Amygdala (tissue), 56 donors: Measurements from ENCODE around the gene EPHA5.

Experiments
- DNase-seq, 56 donors: peaks; one replicate each; lab custom pipeline; 2025; lab: John Stamatoyannopoulos, UW

EPHA5 gene

DNA sequence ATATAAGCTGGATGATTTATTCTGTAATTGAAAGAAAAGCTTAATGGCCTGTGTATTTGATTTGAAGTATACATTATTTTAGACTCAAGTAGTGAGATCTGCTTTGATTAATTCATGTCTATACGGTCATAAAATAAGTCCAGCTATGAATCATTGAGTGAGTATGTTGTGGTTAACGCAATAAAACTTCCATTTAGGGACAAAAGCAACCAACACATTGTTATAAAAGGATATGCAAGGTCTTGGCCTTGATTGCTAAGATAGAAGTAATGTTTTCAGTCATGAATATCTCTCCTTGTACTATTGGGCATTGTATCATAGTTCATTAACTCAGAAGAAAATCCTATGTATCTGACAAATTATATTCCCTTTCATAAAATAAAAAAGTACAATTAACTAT, 162.1 kb downstream of the EPHA5 start:
- no peak for DNase-seq

DNA sequence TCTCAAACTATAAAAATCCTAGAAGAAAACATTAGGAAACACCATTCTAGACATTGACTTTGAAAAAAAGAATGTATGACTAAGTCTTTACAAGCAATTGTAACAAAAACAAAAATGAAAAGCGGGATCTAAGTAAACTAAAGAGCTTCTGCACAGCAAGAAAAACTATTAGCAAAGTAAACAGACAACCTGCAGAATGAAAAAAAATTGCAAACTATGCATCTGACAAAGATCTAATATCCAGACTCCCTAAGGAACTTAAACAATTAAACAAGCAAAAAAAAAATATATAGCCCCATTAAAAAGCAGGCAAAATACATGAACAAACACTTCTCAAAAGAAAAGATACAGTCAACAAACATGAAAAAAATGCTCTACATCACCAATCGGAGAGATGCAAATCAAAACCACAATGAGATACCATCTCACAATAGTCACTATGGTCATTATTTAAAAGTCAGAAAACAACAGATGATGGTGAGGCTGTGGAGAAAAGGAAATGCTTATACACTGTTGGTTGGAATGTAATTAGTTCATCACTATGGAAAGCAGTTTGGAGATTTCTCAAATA, 168.1 kb downstream of the EPHA5 start:
- DNase-seq: no peak

DNA sequence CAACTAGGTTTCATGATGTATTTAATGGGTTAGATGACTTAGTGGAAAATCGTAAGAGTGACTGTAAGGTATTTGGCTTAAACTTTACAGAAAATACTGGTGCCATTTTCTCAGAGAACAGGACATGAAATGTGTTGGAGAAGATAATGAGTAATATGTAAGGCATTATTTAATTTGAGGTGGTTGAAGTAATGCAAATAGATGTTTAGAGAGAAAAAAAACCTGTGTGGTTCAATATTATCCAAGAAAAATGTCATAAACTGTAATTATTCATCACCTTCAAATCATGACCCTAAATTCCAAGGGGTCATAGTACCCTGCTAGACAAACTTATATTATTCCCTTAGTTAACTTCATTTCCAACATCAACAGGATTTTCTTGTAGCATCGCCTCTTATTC, 171.7 kb downstream of the EPHA5 start:
- DNase-seq: no peak

DNA sequence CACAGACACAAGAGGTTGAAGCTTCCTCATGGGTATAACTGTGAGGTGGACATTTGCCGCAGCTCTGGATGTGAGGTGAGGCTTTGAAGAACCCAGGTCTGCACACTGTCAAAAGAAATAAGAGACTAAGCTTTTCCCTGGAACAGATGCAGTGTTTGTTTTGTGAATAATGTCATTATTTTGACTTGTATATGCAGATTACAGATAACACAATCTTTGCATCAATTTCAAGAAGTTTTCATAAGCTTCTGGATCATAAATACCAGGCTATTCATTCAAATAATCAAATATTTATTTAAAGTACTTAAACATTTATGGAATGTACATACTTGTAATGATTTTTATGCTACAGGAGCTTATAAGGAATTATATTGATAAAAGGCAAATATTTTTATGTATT, 174.8 kb downstream of the EPHA5 start:
- no peak for DNase-seq

DNA sequence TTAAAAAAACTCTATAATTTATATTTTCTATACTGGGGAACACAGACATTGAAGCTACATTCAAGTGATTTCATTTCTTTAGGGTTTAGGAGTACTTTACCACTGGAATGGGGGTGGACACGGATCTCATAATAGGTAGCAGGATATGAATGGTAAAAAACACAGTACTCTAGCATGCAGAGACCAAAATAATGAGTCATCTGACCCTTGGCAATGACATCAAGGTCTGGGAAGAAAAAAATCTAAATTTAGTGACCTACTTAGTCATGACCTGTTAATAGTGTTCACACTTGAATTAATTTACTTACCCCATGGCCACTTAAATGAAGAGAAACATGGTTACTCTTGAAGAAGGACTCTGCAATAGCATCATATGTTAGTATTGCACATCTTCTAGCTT, 187.9 kb downstream of the EPHA5 start:
- DNase-seq: no peak

DNA sequence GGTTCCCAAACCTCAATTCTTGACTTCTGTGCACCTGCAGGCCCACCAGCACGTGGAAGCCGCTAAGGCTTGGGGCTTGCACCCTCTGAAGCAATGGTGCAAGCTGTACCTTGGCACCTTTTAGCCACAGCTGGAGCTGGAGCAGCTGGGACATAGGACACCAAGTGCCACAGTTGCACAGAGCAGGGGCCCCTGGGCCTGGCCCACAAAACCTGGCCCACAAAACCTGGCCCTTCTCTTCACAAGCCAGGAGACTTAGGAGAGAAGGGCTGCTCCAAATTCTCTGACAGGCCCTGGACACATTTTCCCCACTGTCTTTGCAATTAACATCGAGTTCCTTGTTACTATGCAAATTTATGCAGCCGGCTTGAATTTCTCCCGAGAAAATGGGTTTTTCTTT, 197.8 kb downstream of the EPHA5 start:
- no peak for DNase-seq

DNA sequence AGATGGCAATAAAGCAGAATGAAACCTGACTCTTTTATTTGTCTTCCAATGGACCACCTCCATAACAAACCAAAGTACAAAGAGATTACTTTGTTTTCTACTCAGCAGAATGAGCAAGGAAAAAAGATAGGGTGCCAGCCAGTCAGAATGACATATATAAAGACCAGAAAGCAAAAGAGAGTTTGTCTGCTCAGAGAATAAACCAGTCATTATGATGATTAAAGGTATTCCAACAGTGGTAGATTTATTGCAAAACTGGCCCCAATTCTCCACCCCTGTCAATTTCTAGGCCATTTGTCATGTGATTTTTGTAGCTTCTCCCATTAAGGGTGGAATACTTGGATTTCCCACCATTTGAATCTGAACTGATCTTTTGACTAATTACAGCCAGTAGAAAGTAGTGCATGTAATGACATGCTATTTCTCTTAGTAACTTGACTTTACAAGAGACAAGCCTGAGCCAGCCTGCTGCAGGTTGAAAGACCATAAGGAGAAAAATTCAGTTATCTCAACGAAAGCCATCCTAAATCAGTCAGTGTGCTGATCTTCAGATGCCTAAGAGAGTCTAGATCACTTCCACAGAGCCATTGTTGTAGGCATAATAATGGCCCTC, 203.1 kb downstream of the EPHA5 start:
- DNase-seq: no peak

DNA sequence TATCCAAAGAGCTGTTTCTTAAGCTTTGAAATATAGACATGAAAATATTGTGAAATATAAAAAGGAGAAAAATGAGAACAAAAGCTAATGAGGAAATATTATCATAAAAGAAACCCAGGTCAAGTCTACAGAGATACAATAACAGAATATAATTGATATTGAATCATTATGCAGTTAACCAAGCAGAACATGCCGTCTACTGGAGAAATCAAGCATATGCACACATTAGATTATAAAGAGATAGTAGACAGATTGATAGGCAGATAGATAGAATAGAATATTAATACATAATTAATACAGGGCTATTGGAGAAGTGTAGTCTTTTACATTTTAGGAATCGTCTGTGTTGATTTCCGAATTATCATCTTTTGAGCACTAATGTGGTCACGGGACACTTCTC, 208.5 kb downstream of the EPHA5 start:
- DNase-seq: no peak

DNA sequence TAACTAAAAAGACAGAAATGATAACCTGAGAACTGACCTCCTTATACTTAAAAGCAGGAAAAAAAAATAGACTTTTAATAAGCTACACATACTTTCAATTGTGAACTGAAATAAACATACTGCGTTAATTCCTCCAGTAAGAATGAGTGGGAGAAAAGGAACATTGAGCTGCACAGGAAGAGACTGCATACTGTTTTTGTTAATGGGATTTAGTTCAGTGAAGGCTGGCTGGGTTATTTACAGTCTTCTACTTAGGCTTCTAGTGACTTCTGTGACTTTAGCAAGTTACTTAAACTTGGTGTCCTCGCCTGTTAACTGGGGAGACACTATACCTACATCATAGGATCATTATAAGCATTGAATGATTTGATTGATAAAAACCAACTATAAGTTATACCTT, 213.3 kb downstream of the EPHA5 start:
- DNase-seq: no peak

DNA sequence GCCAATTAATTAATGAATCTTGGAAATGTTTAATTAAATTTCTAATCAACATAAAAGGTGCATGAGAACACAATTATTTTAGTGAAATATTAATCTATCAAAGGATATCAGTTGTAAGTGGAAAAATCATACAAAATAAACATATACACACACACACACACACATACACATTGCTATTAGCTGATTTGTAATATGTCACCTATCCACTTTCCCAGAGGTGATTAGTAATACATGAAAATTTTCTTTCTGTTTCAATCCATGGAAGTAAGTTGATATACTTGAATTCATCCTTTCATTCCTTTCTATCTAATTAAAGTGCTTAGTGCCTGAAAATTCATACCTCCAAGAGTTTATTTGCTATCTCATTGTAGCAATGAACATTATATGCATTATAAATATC, 213.7 kb downstream of the EPHA5 start:
- DNase-seq: no peak

DNA sequence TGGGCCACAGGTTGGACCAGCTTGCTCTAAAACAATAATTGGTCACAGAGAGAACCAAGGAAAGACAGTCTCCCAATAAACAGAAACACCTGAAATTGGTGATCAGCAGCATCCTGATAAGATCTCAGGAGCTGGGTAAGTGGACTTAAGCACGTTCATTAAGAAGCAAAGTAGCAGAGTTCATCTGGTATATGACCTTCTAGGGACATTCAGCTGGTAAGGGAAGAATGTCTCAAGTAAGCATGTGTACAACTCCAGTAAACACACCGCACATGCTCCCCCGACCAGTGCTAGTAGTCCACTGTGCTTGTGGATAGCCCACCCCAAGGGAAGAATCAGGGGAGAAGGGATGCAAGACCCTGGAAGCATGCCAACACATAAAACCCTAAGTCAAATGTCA, 216.9 kb downstream of the EPHA5 start:
- DNase-seq: no peak

DNA sequence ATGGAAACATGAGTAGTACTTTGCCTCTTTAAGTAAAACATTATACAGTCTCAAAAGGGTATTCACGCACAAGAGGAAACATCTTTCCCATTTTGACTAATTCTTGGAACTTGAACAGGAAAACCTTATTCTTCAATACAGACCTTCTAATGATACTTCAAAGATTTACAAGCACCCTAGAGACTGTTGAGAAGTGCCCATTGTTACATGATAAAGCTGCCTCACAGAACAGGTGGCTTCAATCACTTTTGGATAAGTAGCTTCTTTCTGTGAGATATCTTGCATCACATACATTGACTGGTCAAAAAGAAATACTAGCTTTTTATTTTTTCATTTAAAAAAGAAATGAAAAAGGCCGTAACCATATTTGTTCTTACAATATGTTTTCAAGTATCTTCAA, 219.4 kb downstream of the EPHA5 start:
- DNase-seq: no peak

DNA sequence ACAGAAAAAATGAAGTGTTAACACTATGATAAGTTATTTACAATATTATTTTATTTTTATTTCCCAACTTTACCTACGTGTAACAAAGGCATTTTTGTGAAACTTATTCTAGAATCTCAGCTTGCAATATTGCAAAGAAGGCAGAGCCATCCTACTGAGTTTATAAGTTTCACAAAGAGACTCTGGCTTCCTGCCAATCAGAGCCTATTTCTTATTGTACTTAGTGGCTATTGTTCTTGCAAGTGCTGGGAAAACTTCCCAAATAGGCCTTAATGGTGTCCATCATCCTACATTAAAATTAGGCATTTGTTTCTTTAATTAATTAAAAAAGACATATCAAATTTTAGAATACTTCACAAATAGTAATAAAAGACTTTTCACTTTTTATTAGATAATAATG, 233.2 kb downstream of the EPHA5 start:
- no peak for DNase-seq

DNA sequence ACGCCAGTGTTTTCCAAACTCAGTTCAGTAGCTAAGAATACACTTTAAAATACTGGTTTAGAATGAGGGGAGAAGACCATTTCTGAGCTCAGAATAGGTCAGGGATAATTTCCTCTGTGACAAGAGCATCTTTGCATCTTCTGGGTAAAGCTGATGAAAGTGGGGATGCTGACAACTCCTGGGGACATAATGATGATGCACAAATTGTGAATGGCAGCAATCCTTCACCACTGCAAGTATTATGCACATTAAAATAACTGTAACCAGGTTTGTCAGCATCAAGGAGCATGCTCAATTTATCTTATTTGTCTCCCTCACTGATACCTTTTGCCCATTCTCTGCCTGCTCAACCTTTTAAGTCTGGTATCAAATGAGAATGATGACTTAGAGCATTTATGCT, 248.2 kb downstream of the EPHA5 start:
- no peak for DNase-seq

DNA sequence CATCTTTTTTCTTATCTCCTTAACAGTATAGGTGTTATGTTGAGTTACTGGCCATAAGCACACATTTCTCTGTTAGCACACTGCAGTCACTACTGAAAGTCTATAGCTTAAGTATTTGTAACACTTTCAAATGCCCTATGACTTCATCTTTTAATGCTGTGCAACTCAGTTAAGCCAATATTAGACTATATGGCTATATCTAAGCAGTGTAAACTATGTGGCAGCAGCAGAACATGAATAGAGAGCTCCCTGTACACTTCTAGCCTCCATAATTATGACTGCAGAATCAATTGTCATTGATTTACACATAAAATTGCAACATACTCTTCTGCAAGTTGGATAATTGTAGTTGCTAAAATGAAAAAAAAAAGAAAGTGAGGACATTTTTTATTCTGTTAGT, 250.3 kb downstream of the EPHA5 start:
- no peak for DNase-seq

DNA sequence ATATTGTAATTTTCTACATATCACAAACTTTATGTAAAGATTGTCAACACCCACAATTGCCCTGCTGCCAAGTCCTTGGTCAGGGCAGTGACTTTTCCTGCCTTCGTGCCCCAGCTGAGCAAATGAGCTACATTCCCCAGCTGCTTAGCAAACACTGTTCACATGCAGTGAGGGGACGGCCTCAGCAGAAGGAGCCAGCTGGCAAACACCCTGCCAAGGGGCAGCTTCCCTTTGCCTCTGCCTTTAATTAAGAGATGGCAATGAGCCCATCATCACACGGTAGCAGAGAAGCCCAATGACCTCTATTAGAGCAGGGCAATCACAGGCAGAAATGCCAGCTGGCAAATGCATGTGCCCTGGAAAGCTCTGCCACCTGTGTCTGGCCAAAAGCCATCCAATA, 253.4 kb downstream of the EPHA5 start:
- peak in 11 of 56 donors; percentile 1 to 28 (median 14) for DNase-seq

DNA sequence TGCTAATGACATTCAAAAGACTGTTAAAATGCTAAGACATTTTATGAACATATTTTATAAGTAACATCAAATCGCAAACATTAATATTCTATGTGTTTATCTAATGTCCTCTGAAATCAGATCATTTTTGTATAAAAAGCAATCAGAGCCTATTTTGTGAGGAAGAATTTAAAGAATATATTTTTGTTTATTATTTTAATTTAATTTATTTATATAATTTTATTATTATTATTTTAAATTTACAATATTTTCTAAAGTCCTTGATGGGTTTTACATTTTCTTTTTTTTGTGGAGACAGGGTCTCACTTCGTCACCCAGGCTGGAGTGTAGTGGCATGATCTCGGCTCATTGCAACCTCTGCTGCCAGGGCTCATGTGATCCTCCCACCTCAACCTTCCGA, 262.8 kb downstream of the EPHA5 start:
- DNase-seq: no peak

DNA sequence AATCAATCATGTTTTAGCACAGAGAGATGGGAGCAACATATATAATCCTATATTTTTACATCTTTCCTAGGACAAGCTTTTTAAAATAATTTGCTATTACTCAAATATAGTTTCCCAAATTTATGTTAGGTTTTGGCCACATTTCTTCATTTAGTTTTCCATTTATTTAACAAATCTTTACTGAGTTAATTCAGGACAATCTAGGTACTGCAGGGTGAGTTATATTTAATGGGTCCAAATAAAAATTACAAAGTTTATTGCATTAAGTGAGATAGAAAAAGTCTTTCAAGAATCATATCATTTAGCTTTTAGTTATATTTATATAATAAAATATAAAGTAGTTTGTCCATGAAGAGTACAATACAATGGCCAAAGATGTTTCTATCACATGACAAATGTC, 269.2 kb downstream of the EPHA5 start:
- no peak for DNase-seq

DNA sequence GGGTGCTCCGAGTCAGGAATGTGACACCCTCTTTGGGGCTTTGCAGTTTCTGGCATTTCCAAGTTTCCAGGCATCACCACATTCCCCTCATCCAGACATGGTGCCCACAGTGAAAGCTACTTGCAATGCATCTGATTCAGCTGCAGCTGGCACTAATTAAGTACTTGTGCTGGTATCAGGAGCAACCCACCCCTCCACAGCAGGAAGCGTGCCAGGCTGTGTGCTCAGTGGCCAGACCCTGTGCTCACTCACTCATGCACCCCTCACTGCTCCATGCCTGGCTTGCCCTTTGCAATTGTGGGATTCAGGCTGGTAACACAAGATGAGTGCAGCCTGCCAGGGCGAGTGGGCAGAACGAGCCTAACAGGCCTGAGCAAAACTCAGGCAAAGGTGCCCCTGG, 271.2 kb downstream of the EPHA5 start:
- no peak for DNase-seq

DNA sequence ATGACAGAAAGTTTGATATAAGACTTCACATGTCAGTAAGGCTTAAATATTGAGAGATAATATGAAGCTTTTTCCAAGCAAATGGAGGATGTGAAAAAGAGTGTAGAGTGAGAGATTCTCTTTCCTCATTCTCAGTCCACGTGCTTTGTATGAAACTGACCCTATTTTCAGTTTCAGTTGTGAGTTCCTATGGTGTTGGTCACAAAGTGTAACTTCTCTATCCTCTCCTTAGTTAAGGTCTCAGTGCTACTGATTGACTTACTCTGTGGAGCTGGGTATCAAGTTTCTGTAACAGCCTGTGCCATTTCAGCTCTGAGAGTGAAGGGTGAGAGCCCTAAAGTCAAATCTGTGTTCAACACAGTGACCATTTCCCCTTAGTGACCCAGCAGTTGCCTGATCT, 277.2 kb downstream of the EPHA5 start:
- DNase-seq: no peak

DNA sequence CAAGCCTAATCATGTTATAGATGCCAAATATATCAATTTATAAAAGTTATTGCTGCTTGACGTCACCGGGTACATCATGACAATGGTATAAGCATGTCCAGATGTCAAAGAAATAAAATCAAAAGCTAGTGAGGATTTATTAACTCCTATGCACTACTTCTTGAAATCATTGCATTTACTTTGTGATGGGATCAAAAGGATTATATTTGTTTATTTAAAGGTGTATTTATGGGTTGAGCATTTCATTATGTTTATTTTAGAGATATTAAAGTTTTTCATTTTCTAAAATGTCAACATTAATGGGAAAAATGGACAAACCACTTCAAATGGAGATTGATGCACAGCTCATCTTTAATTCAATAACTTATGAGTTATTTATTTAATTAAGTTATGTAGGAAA, 277.8 kb downstream of the EPHA5 start:
- no peak for DNase-seq

DNA sequence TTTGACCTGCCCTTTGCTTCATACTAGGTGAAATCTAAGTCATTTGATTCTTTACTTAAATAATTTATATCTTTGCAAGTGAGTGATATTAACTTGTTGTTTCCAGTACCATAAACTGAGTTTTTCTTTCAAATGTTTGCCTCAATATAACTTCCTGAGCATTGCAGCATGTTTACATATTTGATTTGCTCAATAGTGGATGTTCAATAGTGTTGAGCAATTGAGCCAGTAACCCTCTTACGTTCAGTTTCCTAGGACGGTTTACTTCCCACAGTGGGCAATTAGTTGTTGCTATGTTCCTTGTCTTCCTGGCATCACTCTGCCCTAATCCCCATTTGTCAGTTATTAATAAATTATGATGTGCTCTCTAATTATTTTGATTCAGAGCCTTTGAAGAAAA, 278.5 kb downstream of the EPHA5 start:
- DNase-seq: no peak

DNA sequence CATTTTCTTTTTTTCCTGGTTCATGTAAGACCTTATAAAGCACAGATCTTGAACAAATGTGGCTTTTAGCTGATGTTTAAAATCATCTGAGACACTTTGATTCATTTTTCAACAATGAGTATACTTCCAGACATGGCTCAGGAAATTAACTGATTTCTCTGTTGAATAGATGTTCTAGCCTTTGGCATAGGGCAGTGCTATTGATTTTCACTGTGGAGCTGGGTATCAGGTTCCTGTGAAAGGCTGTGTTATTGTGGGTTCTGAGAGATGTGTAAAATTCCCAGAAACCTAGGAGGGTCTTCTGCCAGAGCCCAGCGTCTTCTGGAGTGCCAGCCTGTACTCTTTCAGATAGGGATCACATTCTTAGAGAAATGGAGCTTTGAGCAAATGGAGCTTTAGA, 278.9 kb downstream of the EPHA5 start:
- no peak for DNase-seq
